ENCODE measurements around the gene CCDC194. TPM values are rescaled to one million over a fixed set of nuclear protein-coding genes. Genes with fewer than 3 reads are reported as not detected.

CCDC194 gene
- total RNA-seq, 1 experiment from 2014 or later: not detected

DNA sequence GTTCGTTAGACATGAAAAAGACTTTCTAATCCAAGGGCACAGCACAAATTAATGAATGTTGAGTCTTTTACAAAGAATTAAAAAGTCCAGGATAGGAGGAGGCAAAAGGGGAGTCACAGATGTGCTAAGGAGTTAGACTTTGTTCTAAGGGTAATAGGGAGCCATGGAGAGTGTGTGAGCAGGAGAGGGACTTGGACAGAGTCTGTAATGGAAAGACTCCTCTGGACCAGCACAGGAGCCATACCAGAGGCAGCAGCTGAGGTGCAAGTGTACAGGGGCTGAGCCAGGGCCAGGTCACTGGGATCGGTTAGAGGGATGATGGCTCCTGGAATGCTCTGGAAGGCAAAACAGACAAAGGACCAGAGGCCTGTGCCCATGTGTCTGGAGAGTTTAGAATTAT lies 46.1 kb downstream of the CCDC194 start:
- H3K27me3 ChIP-seq (replicated peaks): no peaks in the 10 kb centered on the region
- no peak for DNase-seq (ENCODE audit: low read depth in 1 of 2, low spot score in 2 of 2)
- H3K36me3 ChIP-seq: no peaks in the 10 kb centered on the region
- no peaks in the 10 kb centered on the region for H3K9me3 ChIP-seq (replicated peaks)
- no peak overlapping the region for H3K4me3 ChIP-seq
- peaks cover 30% of the 10 kb centered on the region for H3K4me1 ChIP-seq (replicated peaks)
- H3K27ac ChIP-seq: no peak overlapping the region

DNA sequence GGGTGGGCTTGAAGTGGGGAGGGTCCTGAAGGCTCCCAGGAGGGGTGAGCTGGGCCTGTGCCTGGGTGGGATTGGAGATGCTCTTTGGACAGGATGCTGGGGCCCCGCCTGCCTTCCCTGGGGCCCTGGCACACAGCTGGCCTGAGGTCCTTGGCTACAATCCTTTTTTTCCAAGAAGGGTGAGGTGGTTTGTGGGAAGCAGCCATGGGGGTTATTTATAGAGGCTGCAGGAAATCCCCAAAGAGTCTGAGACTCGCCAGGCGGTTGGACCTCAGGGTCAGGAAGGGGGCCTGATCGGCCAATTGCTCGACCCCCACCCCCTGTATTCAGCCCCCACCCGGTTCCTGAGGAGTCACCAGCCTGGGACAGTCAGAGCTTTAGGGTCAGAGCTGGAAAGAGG lies 46.6 kb downstream of the CCDC194 start:
- Histone ChIP-seq H3K9me3 (replicated peaks) (no peaks in the 10 kb centered on the region), H3K4me1 (replicated peaks) (peaks cover 30% of the 10 kb centered on the region), H3K36me3 (no peaks in the 10 kb centered on the region), H3K4me3 (no peak overlapping the region), H3K27me3 (replicated peaks) (no peaks in the 10 kb centered on the region), H3K27ac (no peak overlapping the region)
- no peak for DNase-seq (ENCODE audit: low read depth in 1 of 2, low spot score in 2 of 2)

DNA sequence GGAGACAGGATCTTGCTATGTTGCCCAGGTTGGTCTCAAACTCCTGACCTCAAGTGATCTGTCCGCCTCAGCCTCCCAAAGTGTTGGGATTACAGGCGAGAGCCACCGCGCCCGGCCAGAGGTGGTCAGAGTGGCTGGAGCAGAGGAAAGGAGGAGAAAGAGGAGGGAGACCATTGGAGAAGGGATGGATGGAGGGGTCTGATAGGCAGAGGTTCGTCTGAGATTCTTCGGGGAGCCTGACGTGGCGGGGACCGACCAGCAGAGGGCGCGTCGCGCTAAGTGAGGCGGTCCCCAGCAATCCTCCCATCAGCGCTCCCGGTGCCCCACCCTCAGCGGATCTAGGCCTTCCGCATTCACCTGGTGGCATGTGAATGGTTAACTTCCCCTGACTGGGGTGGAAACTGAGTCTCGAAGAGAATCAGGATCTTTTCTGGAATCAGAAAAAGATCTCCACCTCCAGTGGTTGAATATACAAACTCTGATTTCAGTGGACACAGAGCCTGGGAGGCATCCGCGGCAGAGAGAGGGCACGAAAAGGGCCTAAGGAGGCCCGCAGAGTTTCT lies 47.8 kb downstream of the CCDC194 start:
- Histone ChIP-seq H3K36me3 (no peaks in the 10 kb centered on the region), H3K4me1 (replicated peaks) (peaks cover 30% of the 10 kb centered on the region), H3K27me3 (replicated peaks) (no peaks in the 10 kb centered on the region), H3K4me3 (no peak overlapping the region), H3K27ac (no peak overlapping the region), H3K9me3 (replicated peaks) (no peaks in the 10 kb centered on the region)
- DNase-seq (ENCODE audit: low read depth in 1 of 2, low spot score in 2 of 2): peak; percentile 53 to 73

DNA sequence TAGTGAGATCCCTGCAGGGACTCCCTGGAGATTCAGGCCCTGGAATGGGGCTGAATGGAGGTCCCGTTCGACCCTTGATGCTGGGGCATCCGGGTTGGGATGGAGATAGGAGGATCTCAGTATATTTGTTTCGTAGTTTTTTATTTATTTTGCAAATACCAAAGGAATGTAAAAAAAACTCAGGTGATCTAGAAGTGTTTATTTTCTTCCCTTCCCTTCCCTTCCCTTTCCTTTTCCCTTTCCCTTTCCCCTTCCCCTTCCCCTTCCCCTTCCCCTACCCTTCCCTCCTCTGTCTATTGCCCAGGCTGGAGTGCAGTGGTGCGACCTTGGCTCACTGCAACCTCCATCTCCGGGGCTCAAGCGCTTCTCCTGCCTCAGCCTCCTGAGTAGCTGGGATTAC lies 52.2 kb downstream of the CCDC194 start:
- H3K27ac ChIP-seq: no peak overlapping the region
- no peak for DNase-seq (ENCODE audit: low read depth in 1 of 2, low spot score in 2 of 2)
- no peaks in the 10 kb centered on the region for H3K27me3 ChIP-seq (replicated peaks)
- no peaks in the 10 kb centered on the region for H3K9me3 ChIP-seq (replicated peaks)
- no peak overlapping the region for H3K4me3 ChIP-seq
- H3K4me1 ChIP-seq (replicated peaks): peaks cover 19% of the 10 kb centered on the region
- H3K36me3 ChIP-seq: peaks cover 9% of the 10 kb centered on the region

DNA sequence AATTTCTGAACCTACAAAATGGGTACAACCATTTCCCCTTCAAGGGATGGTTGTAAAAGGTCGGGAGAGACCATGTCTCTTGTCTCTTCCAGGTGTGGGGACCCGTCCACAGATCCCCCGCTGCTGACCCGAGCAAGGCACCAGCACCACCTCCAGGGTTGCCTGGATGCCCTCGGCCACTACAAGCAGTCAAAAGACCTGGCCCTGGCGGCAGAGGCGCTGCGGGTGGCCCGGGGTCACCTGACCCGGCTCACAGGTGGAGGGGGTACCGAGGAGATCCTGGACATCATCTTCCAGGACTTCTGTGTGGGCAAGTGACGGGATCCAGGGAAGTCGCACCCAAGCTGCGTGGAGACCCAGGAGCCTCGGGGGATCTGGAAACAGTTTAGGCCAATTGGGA lies 52.6 kb downstream of the CCDC194 start:
- H3K9me3 ChIP-seq (replicated peaks): no peaks in the 10 kb centered on the region
- DNase-seq (ENCODE audit: low read depth in 1 of 2, low spot score in 2 of 2): no peak
- H3K4me3 ChIP-seq: no peak overlapping the region
- peaks cover 9% of the 10 kb centered on the region for H3K36me3 ChIP-seq
- peaks cover 19% of the 10 kb centered on the region for H3K4me1 ChIP-seq (replicated peaks)
- H3K27me3 ChIP-seq (replicated peaks): no peaks in the 10 kb centered on the region
- no peak overlapping the region for H3K27ac ChIP-seq

DNA sequence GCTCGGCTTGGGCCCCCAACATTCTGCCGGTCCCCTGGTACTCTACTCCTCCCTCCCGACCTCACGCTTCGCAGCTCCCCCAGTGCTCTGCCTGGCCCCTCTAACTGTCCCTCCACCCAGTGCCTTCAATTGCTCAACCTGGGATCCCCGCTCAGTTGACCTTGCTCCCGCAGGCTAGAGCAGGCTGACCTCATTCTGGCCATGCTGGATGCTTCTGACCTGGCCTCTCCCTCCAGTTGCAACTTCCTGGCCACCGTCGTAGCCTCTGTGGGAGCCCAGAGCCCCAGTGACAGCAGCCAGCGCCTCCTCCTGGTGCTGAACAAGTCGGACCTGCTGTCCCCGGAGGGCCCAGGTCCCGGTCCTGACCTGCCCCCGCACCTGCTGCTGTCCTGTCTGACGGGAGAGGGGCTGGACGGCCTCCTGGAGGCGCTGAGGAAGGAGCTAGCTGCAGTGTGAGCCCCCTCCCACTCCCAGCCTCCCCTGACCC lies 53.1 kb downstream of the CCDC194 start:
- Histone ChIP-seq H3K27ac (no peak overlapping the region), H3K4me1 (replicated peaks) (peaks cover 14% of the 10 kb centered on the region), H3K4me3 (no peak overlapping the region), H3K9me3 (replicated peaks) (no peaks in the 10 kb centered on the region), H3K27me3 (replicated peaks) (no peaks in the 10 kb centered on the region), H3K36me3 (peaks cover 9% of the 10 kb centered on the region)
- DNase-seq (ENCODE audit: low read depth in 1 of 2, low spot score in 2 of 2): no peak

Other genes with a start within 250 kb of the CCDC194 start
- 23.1 and 38.4 TPM in 2 replicates for gene USE1, start 178.8 kb downstream of the CCDC194 start, total RNA-seq (2014; rRNA removed; shearing (Covaris generic))
- gene OCEL1, start 168.0 kb downstream of the CCDC194 start, total RNA-seq (2014; rRNA removed; shearing (Covaris generic)): 10.6 TPM in 1 of 2 replicates, not detected in the other
- gene NR2F6, start 148.3 kb downstream of the CCDC194 start, total RNA-seq (2014; rRNA removed; shearing (Covaris generic)): 55.1 and 64.8 TPM in 2 replicates
- not detected in 2 replicates for gene USHBP1, start 129.5 kb downstream of the CCDC194 start, total RNA-seq (2014; rRNA removed; shearing (Covaris generic))
- gene BABAM1, start 126.8 kb downstream of the CCDC194 start, total RNA-seq (2014; rRNA removed; shearing (Covaris generic)): 138 and 146 TPM in 2 replicates
- gene ANKLE1, start 112.3 kb downstream of the CCDC194 start, total RNA-seq (2014; rRNA removed; shearing (Covaris generic)): 0.16 TPM in 1 of 2 replicates, not detected in the other
- 2.3 and 5.2 TPM in 2 replicates for gene ABHD8, start 90.8 kb downstream of the CCDC194 start, total RNA-seq (2014; rRNA removed; shearing (Covaris generic))
- 35.1 and 69.4 TPM in 2 replicates for gene MRPL34, start 88.3 kb downstream of the CCDC194 start, total RNA-seq (2014; rRNA removed; shearing (Covaris generic))
- 74.7 and 107 TPM in 2 replicates for gene DDA1, start 84.6 kb downstream of the CCDC194 start, total RNA-seq (2014; rRNA removed; shearing (Covaris generic))
- gene ANO8, start 59.3 kb downstream of the CCDC194 start, total RNA-seq (2014; rRNA removed; shearing (Covaris generic)): 2.9 and 5.3 TPM in 2 replicates
- 19.5 and 31.6 TPM in 2 replicates for gene GTPBP3, start 56.6 kb downstream of the CCDC194 start, total RNA-seq (2014; rRNA removed; shearing (Covaris generic))
- not detected in 2 replicates for gene PLVAP, start 16.9 kb downstream of the CCDC194 start, total RNA-seq (2014; rRNA removed; shearing (Covaris generic))
- 0.45 and 3.8 TPM in 2 replicates for gene BST2, start 11.4 kb upstream of the CCDC194 start, total RNA-seq (2014; rRNA removed; shearing (Covaris generic))
- gene MVB12A, start 25.9 kb upstream of the CCDC194 start, total RNA-seq (2014; rRNA removed; shearing (Covaris generic)): 58.5 and 67.9 TPM in 2 replicates
- not detected in 2 replicates for gene TMEM221, start 54.5 kb upstream of the CCDC194 start, total RNA-seq (2014; rRNA removed; shearing (Covaris generic))
- gene NXNL1, start 66.7 kb upstream of the CCDC194 start, total RNA-seq (2014; rRNA removed; shearing (Covaris generic)): not detected in 2 replicates
- gene SLC27A1, start 76.3 kb upstream of the CCDC194 start, total RNA-seq (2014; rRNA removed; shearing (Covaris generic)): 4.0 and 4.8 TPM in 2 replicates
- gene PGLS, start 117.5 kb upstream of the CCDC194 start, total RNA-seq (2014; rRNA removed; shearing (Covaris generic)): 51.5 and 58.5 TPM in 2 replicates
- 73.9 and 114 TPM in 2 replicates for gene COLGALT1, start 161.5 kb upstream of the CCDC194 start, total RNA-seq (2014; rRNA removed; shearing (Covaris generic))